GM19025 (cell line): Measurements from ENCODE around the gene EXOC6B.

Source experiments
- ATAC-seq: cut with Tn5 transposase; IDR thresholded peaks from one replicate; pipeline ENCODE4 v1.9.1; 2021; ENCODE audit warnings: mild to moderate bottlenecking, low read depth, moderate library complexity; ENCODE audit not compliant: unreplicated experiment

The EXOC6B gene

DNA sequence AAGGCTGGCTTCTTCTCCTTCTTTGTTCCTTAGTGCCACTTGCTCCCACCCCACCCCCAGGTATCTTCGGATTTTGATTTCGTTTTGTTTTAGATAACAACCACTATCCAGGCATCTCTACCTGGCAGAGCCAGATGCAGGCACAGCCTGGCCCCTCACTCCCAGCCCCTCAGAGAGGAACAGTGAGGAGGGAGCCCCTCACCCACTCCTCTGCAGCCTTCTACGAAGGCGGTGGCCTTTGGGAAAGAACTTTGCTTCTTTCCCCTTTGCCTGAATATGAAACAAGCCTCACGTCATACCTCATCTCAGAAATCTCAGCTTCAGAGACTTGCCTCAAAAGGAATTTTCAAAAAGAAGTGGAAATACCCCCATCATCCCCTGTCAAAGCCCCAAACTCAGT lies 671.9 kb downstream of the EXOC6B start:
- ATAC-seq: no peak

DNA sequence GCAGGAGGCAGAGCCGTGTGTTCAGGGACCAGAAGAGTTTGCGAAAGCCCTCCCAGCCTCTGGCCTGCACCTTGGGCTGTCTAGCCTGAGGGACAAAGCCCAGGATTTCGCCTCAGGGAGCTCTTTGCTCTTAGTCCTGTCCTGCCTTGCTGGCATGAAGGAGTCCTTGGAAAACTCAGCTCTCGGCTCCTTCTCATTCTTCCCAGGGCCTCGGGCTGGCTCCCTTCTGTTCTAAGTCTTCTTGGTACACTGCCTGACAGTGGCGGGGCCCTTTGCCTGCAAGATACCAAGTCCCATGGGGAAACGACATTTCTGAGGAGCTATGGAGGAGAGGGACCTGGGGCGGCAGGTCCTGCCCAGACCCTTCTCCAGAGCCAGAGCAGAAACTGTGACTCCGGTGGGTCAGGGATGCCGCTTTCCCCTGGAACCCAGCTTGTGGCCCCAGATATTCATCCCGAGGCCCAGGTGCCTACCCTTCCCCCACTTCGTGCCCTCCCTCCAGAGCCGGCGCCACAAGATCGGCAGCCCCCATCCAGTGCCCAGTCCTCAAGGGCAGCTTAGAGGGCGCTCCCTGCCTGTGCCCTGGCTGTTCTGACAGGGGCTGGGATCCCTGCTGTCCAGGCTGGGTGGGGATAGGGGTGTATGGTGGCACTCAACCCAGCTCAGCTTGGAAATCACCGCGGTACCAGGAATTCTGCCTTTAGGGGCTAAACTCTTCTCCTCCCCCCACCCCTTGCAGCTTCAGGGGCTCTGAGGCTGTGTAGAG lies 672.6 kb downstream of the EXOC6B start:
- no peak for ATAC-seq

DNA sequence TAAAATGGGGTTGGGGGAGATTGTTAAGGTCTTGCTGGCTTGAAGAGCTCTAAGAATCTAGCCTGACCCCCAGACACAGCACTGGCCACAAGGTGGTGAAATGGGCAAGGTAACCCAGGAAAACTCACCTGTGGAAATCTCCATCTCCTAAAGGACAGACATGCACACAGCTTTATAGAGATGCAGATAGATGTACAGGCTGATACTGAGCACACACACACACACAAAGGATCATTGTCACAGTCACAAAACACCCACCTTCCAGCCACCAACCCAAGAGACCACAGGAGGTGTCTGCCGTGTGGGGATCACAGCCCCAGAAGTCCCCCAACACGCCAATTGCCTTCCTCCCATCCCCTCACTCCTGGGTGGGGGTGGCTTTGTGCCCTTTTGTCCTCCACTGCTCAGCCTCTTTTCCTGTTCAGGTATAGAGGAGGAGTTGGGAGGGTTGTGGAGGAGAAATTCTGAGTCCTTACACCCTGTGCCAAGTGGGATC lies 674.9 kb downstream of the EXOC6B start:
- no peak for ATAC-seq

DNA sequence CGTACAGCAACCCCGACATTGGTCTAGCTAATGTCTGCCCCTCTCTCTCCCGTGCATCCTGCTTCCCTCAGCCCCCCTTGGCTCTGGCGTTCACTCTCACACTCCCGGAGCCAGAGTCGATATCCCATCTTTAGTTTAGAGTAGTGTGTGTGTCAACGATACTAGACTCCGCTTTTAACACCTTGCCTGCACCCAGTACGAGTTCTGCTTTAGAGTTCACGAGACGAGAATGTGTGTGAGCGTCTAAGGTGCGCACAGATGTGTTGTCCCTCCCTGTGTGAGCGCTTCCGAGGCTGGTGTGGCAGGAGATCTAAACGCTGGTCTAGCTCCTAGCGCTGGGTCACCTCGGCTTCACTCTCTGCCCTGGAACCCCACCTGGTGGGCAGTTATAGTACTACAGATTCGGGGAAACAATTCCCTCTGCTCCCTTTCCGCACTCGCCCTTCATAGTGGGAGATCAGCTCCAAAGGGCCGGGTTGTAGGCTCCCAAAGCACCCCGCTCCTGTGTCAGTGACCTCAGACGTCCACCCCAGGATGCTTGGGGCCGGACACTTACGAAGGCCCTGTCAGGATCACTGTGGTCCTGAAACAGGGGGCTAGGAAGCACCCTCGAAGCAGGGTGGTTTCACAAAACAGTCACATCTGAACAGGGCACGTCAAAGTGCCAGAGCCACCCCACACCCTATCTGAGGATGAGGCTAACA lies 675.5 kb downstream of the EXOC6B start:
- ATAC-seq: no peak

DNA sequence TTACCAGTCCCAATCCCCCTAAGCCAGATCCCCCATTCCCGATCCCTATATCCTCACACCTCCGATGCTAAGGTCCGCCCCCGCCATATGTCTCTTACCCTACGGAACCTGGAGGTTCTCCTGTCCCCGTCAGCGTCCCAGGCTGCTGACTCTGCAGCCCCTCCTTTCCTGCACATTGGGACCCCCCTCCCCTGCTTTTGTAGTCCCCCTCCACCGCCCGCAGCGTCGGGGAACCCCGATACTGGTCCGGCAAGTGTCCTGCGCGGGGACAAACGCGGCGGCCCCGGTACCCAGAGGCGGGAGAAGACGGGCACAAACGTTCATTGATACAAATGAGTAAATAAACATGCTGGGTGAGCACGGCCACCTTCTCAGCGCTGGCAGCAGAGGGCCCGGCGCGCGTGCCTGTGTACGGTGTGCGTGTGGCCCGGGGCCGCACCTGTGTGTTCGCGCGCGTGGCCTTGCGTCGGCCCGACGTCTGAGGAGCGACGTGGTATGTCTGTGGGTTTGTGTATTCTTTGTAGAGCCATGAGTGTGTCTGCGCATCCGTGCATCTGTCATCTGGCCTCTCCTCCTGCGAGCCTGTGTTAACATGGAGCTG lies 676.2 kb downstream of the EXOC6B start:
- no peak for ATAC-seq

DNA sequence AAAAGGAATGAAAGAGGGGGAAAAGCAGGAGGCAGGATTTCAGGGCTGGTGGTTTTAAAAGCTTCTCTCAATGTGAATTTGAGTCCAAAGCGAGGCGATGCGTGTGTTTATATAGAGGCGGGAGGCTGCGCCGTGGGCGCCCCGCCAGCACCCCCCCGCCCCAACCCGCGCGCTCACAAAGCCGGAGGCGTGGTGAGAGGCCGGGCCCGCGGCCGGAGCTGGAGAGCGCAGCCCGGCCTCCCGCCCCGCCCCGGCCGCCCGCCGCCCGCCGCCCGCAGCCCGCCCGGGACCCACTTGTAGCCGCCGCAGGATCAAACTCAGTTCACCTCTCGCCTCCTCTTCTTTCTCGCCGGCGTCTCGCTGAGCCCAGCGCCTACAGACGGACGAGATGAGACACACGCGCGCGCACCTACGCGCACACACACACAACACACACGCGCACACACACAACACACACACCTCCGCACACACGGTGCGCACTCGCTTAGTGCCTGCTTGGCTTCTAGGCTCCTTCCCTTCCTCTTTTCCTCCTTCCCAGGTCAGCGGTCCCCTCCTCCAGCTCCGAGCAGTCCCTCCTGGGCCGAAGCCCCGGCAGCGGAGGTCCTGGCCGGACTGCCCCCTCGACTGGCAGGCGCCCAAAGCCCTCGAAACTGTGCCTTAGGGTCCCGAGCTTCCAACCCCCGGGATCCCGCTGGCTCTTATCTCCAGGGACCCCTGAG lies 676.8 kb downstream of the EXOC6B start:
- ATAC-seq: no peak

DNA sequence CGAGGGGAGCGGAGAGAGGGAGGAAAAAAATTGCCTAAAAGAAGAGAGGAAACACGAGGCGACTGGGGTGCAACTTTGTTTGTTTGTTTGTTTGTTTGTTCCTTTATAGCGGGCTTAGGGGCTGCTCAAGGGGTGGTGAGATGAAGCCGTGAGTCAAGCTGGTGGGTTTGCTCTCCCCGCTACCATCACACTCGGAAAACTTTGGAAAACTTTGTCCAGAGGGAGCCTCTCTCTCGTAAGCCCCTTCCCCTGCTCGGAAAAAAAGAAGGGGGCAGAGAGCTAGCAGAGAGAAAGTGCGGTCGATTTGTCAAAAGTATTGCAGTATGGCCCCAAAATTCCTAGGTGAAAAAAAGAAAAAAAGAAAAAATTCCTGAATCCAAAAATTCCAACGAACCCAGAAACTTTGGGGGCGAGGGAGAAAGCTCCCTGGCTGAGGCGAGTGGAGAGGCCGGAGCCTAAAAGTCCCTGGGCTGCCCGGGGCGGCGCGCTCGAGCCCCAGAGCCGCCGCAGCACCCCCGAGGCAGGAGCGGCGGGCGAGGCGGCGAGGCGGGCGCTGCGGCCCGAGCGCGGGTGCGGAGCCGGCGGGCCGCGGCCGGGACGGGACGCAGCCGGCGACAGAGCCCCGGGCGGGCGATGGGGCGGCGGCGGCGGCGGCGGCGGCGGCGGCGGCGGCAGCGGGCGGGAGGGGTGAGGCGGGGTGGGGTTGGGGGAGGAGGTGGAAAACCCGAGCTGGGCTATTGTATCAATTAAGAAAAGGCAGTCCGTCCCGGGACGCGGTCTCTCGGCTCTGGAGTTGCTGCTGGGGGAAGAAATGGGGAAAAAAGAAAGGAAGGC lies 677.6 kb downstream of the EXOC6B start:
- no peak for ATAC-seq

DNA sequence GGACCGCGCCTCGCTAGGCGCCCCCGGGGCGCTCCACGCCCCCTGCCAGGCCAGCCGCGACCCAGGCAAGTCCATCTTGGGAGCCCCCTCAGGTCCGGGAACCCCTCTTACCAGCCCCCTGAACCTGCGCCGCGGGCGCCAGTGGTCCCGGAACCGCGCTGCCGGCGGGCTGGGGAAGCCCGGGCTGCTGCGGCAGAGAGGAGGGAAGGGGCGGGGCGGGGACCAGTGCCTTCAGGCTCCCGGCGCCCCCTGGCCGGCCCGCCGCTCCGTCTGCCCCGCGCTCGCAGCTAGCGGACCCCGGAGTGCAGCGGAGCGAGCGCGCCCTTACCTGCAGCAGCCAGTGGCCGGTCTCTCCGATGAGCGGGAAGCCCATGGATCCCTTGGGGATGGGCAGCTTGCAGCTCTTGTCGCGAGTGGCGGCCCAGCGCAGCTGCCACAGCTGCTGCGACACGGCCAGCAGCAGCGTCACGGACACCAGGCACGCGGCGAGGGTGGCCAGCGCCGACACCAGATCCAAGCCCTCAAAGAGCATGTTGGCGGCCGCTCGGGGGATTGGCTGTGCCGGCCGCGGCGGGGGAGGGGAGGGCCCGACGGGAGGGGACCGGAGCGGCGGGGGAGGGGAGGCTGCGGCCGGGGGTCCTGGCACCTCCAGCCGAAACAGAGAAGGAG lies 678.4 kb downstream of the EXOC6B start, which contains the start of gene CYP26B1:
Gene CYP26B1 (minus strand): TSS at position 560 of the 669 bp plus-strand sequence. CDS start 28 bp downstream, at position 532.
- no peak for ATAC-seq

DNA sequence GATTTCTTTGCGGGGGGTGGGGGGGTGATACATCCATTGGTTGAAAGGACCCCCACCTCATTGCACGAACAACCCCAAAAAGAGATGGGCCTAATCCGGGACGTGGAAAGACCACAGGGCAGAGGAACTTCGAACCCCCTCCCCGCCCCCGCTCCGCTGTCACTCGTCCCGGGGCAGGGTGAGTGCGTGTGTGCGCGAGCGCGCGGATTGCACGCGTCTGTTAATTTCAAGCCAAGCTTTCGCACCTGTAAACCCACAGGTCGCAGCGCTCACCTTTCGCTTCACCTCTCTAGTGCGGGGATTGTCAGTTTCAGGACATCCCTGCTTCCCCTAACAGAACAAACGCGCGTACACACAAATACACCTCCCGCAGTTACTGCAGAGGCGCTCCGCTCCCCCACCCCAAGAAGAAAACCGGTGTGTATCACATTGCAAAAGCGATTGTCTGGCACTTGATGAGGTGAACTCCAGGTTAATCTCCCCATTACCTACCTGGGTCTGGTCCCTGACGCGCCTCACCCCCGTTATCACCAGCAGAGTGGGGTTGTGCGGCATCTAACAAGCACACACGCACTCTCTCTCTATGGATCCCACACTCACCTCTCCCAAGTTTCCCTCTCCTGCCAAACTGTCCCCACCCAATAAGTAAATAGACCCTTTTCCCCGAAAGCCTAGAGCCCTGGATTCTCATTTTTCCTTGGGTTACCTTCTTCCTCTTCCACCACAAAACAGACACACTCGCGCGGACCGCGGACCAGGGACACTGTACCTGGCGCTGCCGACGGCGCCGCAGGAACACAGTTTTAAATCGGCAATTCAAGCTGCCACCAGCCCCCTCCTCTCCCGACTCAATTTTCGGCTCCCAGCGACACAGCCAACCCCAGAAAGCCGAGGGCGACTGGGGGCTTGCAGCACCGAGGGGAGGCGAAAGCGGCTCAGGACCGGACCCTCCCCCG lies 679.2 kb downstream of the EXOC6B start:
- no peak for ATAC-seq

DNA sequence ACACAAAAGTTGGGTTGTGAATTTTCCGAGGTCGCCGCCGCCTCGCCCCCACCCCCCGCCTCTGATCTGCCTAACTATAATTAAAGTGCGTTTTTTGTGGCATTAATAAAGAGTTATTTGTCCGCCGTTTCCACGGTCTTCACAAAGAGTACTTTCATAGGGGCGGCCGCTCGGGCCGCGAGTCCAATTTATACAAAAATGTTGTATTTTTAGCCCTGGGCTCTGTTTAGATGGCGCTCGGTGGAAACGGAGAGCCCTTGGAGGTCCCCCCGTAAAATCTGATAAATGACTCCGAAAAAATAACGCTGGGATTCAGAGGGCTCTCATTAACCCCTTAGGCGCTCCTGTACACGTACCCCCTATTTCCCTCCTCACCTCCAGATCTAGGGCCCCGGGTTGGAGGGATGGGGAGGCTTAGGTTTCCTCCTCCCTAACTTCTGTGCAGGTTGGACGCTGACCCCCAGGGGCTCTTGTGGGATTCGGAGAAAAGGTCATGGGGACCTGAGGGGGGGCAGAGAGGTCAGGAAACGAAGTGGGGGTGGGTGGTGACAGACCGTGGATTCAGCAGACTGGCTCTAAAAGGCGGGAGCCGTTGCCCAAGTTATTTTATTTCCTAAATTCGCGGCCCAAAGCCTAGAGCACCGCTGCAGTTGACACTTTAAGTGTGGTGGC lies 680.0 kb downstream of the EXOC6B start:
- no peak for ATAC-seq

DNA sequence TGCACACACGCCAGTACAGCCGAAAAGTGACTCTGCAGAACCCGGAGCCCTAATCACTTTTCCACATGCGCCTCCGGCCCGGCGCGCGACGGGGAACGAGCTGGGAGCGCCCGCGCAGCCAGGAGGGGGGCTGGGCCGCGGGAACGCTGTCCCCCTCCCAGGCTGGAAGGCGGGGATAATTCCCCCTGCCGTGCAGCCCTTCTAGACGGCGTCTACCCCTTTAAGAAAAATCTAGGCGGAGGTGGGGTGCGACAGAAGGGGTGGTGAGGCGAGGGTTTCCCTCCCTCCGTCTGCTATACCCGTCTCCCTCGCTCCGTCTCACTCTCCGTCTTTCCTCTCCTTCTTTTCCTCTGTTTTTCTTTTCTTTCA lies 680.6 kb downstream of the EXOC6B start:
- no peak for ATAC-seq

DNA sequence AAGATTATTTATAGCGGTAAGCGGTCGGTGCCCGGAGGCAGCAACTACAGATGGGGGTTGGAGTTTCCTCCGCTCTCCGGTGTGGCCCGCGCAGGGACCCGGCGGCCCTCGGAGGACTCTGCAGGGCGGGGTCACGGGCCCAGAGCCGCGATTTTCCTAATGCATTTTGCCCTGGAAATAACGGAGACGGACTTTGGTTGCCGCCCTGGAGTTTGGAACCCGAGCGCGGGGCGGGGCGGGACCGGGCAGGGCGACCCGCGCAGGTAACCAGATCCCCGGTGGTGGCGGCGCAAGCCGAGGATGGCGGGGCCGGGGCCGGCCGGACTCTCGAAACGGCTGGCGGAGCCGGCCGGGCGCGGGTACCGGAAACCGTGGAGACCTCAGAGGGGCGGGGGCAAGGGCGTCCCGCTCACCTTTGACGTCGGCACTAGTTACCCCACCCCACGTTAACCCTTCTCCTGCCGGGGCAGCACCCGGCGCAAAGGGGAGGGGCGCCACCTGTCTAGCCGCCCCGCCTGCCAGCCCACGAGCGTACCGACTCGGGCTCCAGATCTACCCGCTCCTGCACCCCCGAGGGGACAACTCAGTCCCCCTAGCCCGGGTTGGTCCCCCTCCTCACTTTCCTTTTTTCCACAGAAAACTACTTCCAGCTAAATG lies 681.1 kb downstream of the EXOC6B start:
- ATAC-seq: no peak

DNA sequence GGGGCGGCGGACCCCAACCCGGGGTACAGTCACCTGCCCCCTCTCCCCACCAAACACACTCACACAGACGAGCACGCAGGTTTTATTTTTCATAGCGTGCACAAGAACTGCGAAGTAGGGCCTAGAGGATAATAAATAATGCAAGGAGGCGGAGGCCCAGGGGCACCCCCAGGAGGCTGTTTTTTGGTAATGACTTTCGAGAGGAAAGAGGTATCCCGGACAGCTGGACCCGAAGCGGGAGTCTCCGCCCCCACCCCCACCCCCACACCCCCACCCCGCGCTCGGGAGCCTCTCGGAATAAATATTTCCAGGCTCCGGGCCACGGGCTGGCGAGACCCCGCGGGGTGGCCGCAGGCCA lies 681.6 kb downstream of the EXOC6B start:
- no peak for ATAC-seq

DNA sequence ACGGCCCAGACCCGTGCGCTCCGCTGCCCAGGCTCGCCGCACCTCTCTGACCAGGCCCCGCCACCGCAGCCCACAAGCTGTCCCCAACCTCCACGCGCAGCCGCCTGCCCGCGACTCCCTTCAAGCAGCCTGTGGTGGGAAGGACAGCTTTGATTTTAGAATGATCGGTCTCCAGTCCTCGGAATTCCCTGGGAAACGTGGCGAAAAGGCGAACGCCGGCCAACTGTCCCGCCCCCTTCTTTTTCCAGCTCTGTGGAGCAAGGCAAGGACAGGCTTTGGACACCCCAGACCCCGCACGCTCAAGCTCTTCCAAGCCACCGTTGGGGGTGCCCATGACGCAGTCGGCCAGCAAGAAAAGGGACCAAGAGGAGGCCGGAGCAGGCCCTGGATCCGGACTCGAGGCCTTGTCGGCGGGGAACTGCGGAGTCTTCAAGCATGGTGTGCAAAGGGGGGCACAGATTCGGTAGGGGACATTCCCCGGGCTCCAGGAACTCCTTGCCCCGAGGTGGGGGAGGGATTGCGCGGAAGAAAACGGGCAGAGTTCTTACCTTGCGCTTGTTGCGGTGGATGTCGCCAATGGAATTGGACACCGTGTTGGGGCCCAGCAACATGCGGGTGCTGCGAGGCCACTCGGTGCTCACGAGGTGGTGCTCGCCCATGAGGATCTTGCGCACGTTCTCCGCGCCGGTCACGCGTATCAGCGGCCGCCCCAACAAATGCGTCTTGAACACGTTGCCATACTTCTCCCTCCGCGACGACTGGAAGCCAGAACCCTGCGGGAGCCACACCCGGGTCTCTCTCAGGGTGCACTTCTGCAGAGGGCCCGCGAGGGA lies 682.2 kb downstream of the EXOC6B start:
- no peak for ATAC-seq

DNA sequence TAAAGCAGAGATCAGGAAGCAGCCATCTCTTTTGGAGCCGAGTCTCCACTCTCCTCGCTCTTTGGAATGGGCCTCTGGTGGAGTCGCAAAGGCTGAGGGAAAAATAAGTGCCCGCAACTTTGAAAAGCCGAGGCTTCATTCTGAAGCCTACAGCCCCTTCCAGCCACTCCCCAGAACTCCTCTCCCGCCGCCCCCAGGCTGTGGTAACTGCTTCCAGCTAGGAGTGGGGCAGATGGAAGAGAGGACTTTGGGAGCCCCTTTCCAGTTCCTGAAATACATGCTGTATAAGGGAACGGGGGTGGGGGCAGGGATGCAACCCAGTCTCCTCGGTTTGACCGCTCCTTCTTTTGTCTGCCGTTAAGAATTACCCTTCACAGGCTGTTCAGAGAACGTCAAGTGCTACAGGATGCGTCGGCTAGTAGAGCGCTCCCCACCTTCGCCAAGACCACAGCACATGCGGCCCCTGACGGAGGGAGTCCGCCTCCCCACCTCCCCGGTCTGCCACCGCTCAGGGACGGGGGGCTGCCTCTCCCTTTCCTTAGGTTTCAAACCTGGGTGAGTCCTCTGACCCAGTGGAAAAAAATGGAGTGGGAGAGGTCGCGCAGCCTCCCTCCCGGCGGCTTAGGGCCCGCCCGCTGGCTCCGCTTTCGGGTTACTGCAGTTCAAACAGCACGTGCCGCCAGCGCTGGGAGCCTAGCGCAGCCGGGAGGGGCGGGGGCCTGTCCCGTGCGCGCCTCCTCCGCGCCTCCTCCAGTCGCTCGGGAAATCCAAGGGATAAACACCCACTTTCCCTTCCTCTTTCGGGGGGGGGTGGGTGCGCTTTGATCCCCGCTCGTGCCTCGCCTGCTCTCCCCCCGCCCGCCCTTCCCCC lies 683.0 kb downstream of the EXOC6B start:
- no peak for ATAC-seq
